Tongue (tissue), 2 donors: ENCODE measurements around the gene KLK12. TPM values are rescaled to one million over a fixed set of nuclear protein-coding genes. Genes with fewer than 3 reads are reported as not detected.
A peak's percentile ranks its signal among the peaks of the same experiment; 100 is the strongest.

Experiments used
- DNase-seq: peaks from one replicate; pipeline ENCODE4 v3.0.0-alpha.2; 2015
- total RNA-seq: library from RNA; depleted of rRNA; stranded (reverse); fragments of >200 nt; gene quantifications from one replicate; pipeline ENCODE4 v1.2.3, GENCODE V29; 2014

KLK12 gene, protein sequence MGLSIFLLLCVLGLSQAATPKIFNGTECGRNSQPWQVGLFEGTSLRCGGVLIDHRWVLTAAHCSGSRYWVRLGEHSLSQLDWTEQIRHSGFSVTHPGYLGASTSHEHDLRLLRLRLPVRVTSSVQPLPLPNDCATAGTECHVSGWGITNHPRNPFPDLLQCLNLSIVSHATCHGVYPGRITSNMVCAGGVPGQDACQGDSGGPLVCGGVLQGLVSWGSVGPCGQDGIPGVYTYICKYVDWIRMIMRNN
- 7.2 TPM for total RNA-seq

DNA sequence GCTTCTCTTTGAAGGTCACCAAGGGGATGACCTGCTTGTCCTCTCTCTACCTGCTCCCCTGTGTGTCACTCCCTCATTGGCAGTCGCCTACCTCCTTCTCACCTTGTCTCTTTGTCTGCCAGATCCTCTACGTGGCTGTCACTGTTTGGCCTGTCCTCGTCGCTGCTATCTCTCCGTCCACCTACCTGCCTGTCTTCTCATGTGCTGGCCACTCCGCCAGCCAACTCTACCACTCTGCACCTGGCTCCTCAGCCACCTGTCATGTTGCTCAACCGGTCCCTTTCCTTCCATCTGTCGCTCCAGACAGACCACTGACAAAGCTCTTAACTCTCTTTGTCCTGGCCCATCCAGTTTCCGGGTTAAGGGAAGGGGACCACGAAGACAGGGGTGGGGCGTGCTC, at the start of gene KLK12:
Gene KLK12, minus strand, starts transcription at position 299 of the 400 bp plus-strand sequence. CDS start 381 bp downstream, outside the sequence.
- no peak for DNase-seq

DNA sequence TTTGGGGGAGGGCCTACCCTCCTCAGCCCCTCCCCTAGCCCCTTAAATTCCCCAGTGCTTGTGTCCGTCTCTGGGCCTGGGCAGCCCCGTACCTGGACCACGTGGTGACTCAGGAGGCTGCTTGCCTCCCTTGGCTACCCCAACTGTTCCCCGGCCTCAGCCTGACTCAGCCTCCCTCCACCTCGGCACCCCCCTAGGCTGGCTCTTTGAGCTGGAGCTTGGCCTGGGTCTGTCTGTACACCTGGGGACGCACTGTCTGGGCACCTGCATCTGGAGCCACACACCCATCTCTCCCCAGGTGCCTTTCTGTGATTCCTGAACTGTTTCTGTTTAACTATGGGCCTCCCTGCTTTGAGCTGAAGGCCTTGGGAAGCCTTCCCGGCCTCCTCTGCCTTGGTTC, 49.7 kb upstream of the KLK12 start:
- DNase-seq, result no peak

DNA sequence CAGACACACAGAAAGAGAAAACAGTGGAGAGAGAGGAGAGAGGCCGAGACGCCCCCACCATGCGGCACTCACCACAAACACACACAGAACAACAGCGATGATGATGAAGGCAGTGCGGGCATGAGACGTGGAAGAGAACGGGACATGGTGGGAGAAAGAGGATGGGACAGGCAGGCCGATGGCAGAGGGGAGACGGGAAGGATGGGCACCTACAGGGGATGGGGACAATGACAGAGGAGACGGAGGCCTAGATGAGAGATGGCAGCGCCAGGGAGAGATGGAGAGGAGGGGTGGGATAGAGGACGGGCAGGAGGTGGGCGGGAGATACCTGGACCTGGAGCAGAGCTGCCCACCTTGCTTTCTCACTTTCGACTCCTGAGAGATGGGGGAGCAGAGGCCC, 49.0 kb upstream of the KLK12 start:
- no peak for DNase-seq

DNA sequence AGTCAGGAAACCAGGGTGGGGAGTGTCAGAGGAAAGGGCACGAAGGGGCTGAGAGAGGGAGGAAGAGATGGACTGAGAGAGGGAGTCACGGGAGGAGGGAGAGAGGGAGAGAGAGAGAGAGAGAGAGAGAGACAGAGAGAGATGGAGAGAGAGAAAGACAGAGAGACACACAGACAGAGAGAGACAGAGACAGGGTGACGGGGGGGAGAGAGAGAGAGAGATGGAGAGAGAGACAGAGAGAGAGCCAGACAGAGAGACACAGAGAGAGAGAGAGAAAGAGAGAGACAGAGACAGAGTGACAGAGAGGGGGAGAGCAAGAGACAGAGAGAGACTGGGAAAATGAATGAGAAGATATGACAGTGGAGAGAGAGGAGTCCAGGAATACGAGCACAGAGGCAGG, 48.4 kb upstream of the KLK12 start:
- no peak for DNase-seq

DNA sequence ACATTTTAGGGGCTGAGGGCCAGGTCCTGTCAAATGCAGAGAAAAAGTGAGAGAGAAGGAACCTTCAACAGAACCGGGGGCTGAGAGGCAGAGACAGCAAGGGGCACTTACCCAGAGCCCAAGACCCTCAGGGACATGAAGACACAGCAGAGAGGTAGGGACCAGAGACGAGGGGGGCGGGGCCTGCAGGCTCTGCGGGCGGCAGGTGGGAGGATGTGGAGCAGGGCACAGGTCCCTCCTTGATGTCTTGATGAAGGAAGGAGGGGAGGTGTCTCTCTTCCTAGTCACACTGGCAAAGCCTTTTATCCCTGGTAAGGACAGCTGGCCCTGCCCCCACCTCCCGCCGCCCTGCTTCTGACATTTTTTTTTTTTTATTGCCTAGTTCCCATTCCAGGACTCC, 47.8 kb upstream of the KLK12 start, which contains the start of gene KLK14:
Gene KLK14, minus strand, starts transcription at position 277 of the 400 bp plus-strand sequence. Its CDS starts 273 bp downstream, at position 4.
- DNase-seq, result no peak

DNA sequence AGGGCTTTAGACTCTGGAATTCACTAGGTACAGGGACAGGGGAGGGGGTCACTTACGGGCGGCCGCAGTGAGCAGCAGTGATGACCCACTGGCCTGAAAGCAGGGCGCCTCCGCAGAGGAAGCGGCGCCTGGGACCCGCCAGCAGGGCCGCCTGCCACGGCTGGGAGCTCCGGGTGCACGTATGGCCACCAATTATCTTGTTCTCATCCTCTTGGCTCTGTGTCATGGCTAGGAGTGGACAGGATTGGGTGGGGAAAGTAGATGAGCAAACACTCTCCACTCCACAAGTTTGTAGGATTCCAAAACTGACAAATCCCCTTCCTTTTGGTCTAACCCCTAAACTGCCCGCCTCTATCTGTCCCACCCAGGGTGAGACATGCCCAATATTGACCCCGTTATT, 46.7 kb upstream of the KLK12 start:
- no peak for DNase-seq

DNA sequence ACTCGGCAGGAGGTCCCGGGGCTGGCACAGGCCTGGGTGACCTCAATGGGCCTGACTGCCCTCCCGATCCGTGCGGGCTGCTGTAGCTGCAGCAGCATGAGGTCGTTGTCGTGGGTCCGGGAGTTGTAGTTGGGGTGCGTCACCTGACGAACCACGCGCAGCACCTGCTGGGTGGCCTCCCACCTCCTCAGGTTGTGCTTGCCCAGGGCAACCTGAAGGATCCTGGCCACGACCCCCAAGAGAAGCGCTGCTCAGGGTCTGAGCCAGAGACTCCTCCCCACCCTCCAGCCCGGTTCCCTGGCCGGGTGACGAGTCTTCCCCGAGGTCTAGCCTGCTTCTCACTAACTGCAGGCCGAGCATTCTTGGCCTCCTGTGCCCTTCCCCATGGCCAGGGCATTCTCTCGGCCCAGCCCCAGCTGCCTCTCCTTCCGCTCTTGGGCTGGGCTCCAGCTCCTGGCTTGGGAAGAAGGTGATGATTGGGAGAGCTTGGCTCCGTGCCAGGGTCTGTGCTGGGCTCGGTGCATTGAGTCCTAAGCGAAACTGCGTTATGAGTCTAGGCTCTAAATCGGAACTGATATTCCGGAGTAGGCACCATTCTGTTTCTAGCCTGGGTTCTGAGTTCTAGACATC, 44.8 kb upstream of the KLK12 start:
- DNase-seq, result no peak

DNA sequence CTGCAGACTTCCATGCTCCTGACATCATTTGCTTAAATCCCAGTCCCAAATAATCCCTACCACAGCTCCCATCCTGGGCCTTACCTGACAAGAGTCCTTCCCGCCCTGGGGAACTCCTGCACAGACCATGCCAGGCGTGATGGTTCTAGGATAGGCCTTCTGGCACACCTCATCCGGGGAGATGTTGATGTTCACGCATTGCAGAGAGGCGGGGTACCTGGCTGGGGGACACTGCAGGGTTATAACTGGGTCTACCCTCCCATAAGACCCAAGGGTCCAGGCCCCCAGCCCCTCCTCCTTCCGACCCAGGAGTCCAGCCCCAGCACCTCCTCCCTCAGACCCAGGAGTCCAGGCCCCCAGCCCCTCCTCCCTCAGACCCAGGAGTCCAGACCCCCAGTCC, 43.9 kb upstream of the KLK12 start:
- no peak for DNase-seq

DNA sequence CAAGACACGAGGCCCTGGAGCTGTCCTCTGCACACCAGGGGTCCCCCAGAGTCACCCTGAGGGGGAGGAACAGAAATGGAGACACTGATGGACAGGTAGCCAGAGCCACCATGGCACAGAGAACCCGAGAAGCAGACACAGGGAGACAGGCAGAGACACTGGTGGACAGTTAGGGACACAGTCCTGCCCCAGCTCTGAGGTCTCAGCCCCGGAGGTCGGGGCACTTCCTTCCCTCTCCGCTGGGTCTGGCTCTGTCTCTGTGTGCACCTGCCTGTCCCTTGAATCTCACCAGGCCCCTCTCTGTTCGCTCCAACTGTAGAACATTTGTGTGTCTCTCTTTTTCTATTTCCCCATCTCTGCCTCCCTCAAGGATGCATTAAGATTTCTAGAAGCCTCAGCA, 43.3 kb upstream of the KLK12 start:
- DNase-seq, result no peak

DNA sequence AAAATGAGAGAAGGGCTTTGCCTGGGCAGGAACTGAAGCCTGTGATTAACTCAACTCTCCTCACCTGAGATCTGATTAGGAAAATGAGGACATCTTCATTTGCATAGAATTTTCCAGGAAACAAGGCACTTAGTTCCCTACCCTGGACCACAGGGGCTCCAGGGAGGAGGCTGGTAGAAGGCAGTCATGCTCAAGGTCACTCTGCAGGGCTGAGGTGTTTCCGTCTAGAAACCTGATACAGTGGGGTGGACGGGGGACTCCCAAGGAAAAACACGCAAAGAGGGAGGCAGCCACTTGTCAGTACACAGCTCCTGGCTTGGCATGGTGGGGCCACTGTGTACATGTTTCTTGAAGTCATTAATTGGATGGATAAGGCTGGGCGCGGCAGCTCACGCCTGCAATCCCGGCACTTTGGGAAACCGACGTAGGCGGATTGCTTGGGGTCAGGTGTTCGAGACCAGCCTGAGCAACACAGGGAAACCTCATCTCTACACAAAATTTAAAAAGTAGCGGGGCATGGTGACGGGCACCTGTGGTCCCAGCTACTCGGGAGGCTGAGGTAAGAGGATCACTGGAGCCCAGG, 41.9 kb upstream of the KLK12 start:
- DNase-seq, result no peak

DNA sequence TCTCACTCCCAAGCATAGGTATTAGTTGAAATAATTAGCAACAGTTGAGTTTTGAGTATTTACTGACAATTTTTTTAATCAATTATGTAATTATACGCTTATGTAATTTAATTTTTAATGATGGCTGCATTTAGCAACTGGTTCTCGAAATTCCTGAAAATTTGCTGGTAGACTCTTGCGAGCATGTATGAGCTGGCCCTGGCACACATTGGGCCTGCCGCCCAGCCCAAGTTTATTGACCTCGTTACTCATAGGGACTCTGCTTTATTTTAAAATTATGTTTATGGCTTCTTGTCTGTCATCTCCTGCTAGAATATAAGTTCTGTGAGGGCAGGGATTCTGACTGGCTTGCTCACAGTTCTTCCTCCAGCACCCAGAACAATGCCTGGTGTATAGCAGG, 41.2 kb upstream of the KLK12 start:
- DNase-seq, result no peak

DNA sequence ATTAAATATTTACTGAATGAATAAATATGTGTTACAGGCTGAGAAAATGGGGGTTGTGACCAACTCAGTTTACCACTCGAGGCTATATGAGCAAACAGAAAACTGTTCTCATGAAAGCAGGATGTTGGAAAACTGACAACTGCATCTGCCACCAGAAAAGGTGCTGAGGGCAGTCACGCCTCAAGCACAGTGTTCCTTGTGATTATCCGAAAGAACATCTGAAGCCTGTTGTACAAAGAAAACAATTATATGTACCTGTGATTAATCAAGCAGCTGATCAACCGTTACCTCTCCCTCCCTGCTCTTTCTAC, 36.2 kb upstream of the KLK12 start:
- DNase-seq, result no peak

DNA sequence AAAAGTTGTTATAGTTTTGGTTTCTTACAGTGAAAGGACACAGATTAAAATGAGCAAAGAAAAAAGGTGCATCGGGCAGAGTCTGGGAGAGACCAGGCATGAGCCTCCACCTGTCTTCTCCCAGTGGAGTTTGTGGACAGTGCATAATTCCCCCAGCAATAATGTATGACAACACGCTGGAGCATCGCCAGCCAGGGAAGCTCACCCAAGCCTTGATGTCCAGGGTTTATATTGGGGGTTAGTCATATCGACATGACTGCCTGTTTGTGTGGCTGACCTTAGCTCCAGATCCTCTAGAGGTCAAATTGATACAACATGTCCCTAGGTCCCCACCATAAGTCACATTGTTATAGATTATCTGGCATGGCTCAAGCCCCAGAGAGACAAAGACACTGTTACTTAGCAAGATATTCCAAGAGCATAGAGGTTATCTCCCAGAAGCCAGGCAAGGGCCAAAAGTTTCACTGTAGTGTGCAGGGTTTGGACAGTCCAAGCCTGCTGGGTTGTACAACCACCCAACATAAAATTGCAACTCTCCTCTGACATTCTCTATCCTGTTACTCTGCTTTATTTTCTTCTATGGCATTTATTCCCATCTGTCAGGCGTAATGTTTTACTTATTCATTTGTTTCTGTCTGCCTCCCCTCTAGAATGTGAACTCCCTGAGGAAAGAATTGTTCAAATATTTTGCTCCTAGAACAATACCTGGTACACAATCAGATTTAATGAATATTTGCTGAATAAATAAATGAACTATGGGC, 35.7 kb upstream of the KLK12 start:
- no peak for DNase-seq

DNA sequence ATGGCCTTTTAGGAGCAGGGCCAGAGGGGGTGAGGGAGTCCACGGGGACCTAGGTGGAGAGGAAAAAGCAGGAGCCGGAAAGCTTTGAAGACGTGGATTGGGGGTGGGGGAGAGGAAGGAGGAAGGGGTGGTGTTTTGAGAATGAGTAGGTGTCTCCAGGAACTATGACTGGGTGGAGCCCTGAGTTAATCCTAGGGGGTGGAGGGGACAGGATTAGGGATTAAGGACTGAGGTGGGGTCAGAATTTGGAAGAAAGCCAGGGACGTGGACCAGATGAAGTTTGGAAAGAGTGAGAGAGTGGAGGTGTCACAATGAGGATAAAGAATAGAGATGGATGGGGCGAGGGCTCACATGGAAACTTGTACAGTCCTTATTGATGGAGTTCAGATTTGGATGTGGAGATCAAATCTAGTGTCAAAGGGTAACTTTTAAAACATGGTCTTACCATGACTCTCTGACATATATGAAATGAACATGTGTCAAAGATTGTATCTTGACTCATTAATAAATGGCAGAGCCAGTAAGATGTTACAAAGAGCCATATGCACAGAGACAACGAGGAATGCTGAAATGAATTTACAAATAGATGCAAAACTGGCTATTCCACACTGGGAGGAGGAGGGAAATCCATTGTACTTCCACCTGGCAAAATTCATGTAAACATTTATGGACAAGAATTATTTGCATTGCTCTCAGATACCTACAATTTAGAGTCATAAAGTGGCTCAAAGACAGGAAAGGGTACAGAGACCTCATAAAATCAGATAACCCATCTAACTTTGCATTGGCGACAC, 31.8 kb upstream of the KLK12 start:
- DNase-seq, result no peak

DNA sequence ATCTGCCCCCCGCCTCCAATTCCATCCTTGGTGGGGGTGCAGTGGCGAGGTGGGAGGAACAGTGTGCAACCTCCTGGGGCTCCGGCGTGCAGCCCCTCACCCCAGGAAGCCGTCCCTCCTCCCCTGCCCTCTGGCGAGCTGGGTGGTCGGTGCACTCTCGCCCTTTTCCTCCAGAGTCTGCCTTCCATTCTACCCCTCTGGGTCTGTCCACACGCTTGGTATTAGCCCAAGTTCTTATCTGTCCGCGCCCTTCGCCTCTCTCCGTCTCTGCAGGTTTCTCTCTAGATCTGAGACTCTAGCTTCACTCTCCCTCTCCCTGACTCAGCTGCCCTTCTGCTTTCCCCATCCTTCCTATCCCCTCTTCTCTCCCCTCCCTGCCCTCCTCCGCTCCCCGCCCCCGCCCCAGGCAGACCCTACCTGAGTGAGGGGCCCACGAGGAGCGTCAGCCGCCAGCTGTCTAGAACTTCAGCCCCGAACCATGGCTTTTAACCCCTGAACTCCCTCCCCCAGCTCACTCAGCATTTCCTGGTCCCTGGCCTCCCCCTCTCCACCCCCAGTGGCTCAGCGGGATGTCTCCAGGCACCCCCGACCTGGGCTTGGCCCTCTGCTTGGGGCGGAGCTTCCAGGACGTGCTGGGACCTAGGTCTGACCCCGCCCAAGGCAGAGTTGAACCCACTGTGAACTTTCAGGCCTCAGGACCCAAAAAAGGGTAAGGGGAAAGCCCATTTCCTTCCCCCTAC, 30.6 kb upstream of the KLK12 start:
- DNase-seq, result no peak

DNA sequence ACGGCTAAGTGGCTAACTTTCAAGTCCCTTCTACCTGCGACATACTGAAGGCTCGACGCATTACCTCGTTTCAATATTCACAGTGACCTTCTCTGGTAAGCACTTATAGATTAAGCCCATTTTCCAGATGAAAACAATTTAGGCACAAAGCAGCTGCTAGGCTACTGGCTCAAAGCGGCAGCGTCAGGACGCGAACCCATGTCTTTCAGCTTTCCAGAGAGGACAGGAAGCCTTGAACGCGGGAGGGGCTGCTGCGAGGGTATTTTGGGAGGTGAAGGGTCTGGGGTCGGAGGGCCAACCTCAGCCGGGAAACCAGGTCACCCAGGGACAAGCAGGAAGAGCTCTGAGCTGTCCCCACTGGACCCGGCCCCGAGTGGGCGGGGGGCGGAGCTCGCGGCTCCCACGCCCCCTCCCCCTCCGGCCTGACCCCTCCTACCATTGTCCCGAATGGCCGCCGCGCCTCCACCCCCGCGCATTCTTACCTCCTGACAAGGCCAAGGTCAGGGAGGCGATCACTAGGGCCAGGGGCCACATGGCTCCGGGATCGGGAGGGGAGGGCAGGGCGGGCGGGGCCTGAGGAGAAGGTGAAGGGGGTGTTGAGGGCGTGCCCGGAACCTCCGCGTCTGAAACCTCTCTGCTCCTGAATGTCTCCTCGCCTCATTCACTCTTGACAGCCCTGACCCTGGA, 29.9 kb upstream of the KLK12 start, which contains the start of gene KLK13:
Gene KLK13, minus strand, starts transcription at position 559 of the 687 bp plus-strand sequence. Its CDS starts 25 bp downstream, at position 534.
- peak; percentile 2 for DNase-seq

DNA sequence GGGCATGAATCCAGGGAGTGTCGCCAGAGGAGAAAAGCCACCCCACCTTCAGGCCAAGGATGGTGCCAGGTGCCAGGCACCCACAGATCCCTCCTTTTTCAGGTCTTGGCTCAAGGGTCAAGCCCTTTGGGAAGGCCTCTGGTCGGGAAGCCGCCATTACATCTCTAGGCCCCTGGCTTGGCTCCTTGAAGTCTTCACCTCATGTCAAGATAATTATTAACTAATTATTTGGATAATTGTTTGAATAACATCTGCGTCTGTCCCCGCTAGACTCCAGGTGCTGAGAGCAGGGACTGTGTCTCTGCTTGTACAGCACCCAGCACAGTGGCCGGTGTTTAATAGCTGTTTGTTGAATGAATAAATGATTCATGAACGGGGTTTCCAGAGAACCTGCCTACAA, 28.9 kb upstream of the KLK12 start:
- DNase-seq, result no peak

DNA sequence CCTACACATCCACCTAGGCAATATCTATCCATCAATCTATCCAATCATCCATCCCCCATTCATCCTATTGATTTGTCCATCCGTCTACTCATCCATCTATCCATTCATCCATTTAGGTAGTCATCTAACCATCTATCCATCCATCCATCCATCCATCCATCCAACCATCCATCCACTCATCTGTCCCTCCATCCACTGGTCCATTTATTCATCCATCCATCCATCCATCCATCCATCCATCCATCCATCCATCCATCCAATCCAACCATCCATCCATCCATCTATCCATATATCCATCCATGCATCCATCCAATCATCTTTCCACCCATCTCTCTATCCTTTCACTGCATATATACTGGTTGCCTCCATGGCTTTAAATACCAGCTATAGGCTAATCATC, 26.2 kb upstream of the KLK12 start:
- DNase-seq, result no peak

DNA sequence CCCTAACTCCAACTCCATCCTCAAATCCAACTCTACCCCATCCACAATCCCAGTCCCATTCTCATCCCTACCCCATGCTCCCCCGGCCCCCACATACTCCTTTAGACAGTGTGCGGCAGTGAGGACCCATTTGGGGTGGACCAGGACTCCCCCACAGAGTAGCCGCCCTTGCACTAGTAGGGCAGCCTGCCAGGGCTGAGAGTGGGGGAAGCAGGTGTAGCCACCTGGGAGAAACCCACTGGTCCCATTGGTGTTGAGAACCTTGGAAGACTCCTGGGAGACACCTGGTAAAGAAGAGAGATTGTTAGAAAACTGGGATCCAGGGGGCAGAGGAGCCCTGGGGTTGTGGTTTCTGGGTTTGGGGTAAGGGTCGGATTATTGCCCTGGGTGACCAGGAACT, 25.5 kb upstream of the KLK12 start:
- no peak for DNase-seq

DNA sequence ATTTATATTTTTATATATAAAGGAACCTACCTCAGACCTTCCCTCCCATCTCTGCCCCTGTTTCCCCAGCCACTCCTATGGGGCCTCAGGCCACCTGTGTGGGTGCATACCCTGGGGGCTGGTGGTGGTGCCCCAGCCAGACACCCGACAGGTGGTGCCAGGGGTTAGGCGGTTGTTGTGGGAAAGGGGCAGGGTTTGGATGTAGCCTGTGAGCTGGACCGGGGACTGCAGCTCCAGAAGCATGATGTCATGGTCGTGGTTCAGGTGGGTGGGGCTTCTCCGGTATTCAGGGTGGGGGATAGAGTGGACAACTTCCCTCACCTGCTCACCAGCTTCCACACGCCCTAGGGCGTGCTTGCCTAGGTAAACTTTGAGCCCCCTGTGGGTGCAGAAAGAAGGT, 24.9 kb upstream of the KLK12 start:
- no peak for DNase-seq

DNA sequence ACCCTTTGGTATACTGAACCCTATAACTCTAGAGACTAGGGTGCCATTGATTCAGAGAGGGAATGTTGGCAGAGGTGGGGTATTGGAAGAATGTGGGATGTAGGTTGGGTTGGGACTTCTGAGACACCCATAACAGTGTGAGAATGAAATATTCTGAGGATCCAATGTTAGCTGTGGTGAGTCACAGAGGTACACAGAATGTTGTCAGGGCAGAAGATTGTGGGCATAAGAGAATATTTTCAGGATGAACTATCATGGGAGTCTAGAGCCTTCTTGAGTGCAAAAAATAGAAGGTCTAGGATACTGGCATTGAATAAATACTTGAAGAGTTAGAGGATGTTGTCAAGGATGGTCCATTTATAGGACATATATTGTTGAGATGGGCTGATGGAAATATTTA, 21.1 kb upstream of the KLK12 start:
- DNase-seq, result no peak
